IMR-90 (cell line): ENCODE results near the gene TMEM97. TPM values are rescaled to one million over a fixed set of nuclear protein-coding genes. Genes with fewer than 3 reads are reported as not detected.

ENCODE experiments used
- ATAC-seq: fragments of 200-7000 bp; cut with Tn5 transposase; 2 replicates; pipeline ENCODE4 v1.9.1; 2020; ENCODE audit warnings: low read depth, mild to moderate bottlenecking, moderate library complexity
- BruUV-seq: library from RNA; stranded (reverse); fragments of 400-500 nt; replicated peaks from 2 replicates; lab custom pipeline; 2021; lab: Mats Ljungman, UMichigan
- CTCF ChIA-PET: fragments of 300-600 bp; formaldehyde crosslinking; extraction: SDS; loops from one replicate; lab custom pipeline; 2021; ENCODE audit warnings: antibody characterized with exemption; lab: Yijun Ruan, JAX
- POLR2A ChIA-PET: fragments of 300-600 bp; sonication (Branson Sonifier 250); formaldehyde crosslinking; loops from one replicate; lab custom pipeline; 2022; ENCODE audit warnings: antibody characterized with exemption; ENCODE audit not compliant: unreplicated experiment; lab: Charles Lee
- DNase-seq: peaks from one replicate; pipeline ENCODE4 v3.0.0; 2013
- H2AFZ ChIP-seq: replicated peaks from 2 replicates; pipeline ENCODE3; 2013; ENCODE audit warnings: low read length, mild to moderate bottlenecking; ENCODE audit not compliant: poor library complexity
- H2AK5ac ChIP-seq: 2 replicates; pipeline ENCODE4 v1.6.1; 2013; ENCODE audit warnings: low read depth, low read length, inconsistent platforms
- H2AK9ac ChIP-seq: replicated peaks from 2 replicates; pipeline ENCODE3; 2013; ENCODE audit warnings: mild to moderate bottlenecking, low read depth, low read length, moderate library complexity; ENCODE audit not compliant: poor library complexity
- H2BK120ac ChIP-seq: 2 replicates; pipeline ENCODE4 v1.6.1; 2013; ENCODE audit warnings: low read depth, low read length, inconsistent platforms
- H2BK15ac ChIP-seq: 3 replicates; pipeline ENCODE4 v1.6.1; 2013; ENCODE audit warnings: low read depth, low read length, inconsistent platforms
- H2BK20ac ChIP-seq: 2 replicates; pipeline ENCODE4 v1.6.1; 2013; ENCODE audit warnings: low read depth, mild to moderate bottlenecking, inconsistent platforms, low read length, moderate library complexity
- H2BK5ac ChIP-seq: 2 replicates; pipeline ENCODE4 v1.6.1; 2013; ENCODE audit warnings: mild to moderate bottlenecking, low read depth, low read length, inconsistent platforms; ENCODE audit not compliant: poor library complexity, severe bottlenecking
- H3K14ac ChIP-seq: replicated peaks from 2 replicates; pipeline ENCODE4 v1.6.1; 2013; ENCODE audit warnings: low read depth, low read length, inconsistent platforms
- H3K18ac ChIP-seq: 2 replicates; pipeline ENCODE4 v1.6.1; 2013; ENCODE audit warnings: low read depth, low read length, control low read depth
- H3K23ac ChIP-seq: 2 replicates; pipeline ENCODE4 v1.6.1; 2013; ENCODE audit warnings: low read depth, low read length, inconsistent platforms
- H3K27ac ChIP-seq: 2 replicates; pipeline ENCODE4 v1.5.1; 2013; ENCODE audit warnings: mild to moderate bottlenecking, control low read depth, low read length; ENCODE audit not compliant: insufficient read depth
- H3K27me3 ChIP-seq: 2 replicates; pipeline ENCODE4 v1.6.1; 2013; ENCODE audit warnings: low read length; ENCODE audit not compliant: control insufficient read depth, insufficient read depth
- H3K36me3 ChIP-seq: 2 replicates; pipeline ENCODE4 v1.6.1; 2013; ENCODE audit warnings: low read length, mixed read lengths; ENCODE audit not compliant: control insufficient read depth, insufficient read depth
- H3K4ac ChIP-seq: 2 replicates; pipeline ENCODE4 v1.6.1; 2013; ENCODE audit warnings: low read depth, low read length, inconsistent platforms
- H3K4me1 ChIP-seq: 2 replicates; pipeline ENCODE4 v1.6.1; 2013; ENCODE audit warnings: low read length, mixed read lengths; ENCODE audit not compliant: control insufficient read depth, insufficient read depth
- H3K4me2 ChIP-seq: 2 replicates; pipeline ENCODE4 v1.6.1; 2013; ENCODE audit warnings: low read depth, mild to moderate bottlenecking, control low read depth, low read length, moderate library complexity
- H3K4me3 ChIP-seq: 2 replicates; pipeline ENCODE4 v1.5.1; 2013; ENCODE audit warnings: low read depth, mild to moderate bottlenecking, control low read depth, low read length, moderate library complexity; ENCODE audit not compliant: insufficient read depth
- H3K56ac ChIP-seq: 2 replicates; pipeline ENCODE4 v1.6.1; 2013; ENCODE audit warnings: low read length, inconsistent platforms; ENCODE audit not compliant: insufficient read depth; ENCODE audit errors: extremely low read depth
- H3K79me1 ChIP-seq, 2 experiments: 2 replicates each; pipeline ENCODE4 v1.6.1; 2013; ENCODE audit warnings: low read length in 2 of 2, inconsistent platforms in 1 of 2, low read depth in 1 of 2
- H3K9ac ChIP-seq: 2 replicates; pipeline ENCODE4 v1.6.1; 2013; ENCODE audit warnings: low read depth, low read length, control low read depth
- H3K9me1 ChIP-seq: 2 replicates; pipeline ENCODE4 v1.6.1; 2013; ENCODE audit warnings: low read length, inconsistent platforms; ENCODE audit not compliant: insufficient read depth
- H3K9me3 ChIP-seq: 2 replicates; pipeline ENCODE4 v1.6.1; 2013; ENCODE audit warnings: low read length; ENCODE audit not compliant: control insufficient read depth, insufficient read depth
- H4K20me1 ChIP-seq: 2 replicates; pipeline ENCODE4 v1.6.1; 2013; ENCODE audit warnings: low read length, inconsistent platforms; ENCODE audit not compliant: insufficient read depth
- H4K5ac ChIP-seq: 2 replicates; pipeline ENCODE4 v1.6.1; 2013; ENCODE audit warnings: mild to moderate bottlenecking, low read depth, low read length, control low read depth
- H4K8ac ChIP-seq, 2 experiments: 2 replicates each; pipeline ENCODE4 v1.6.1; 2013; ENCODE audit warnings: low read depth in 2 of 2, low read length in 2 of 2, control low read depth in 1 of 2, inconsistent platforms in 1 of 2
- H4K91ac ChIP-seq: 2 replicates; pipeline ENCODE4 v1.6.1; 2013; ENCODE audit warnings: low read depth, low read length, inconsistent platforms; ENCODE audit not compliant: insufficient read depth
- CEBPB ChIP-seq: IDR thresholded peaks from 2 replicates; pipeline ENCODE4 v1.6.1; 2012; ENCODE audit warnings: low read depth, low read length, improper control_type of control experiment
- CHD1 ChIP-seq: IDR thresholded peaks from 2 replicates; pipeline ENCODE4 v1.6.1; 2012; ENCODE audit warnings: low read depth, low read length, improper control_type of control experiment
- FOS ChIP-seq: fragments of 150-350 bp; IDR thresholded peaks from 2 replicates; pipeline ENCODE4 v1.6.1; 2016; ENCODE audit warnings: low read depth, low read length
- MXI1 ChIP-seq: IDR thresholded peaks from 2 replicates; pipeline ENCODE4 v1.6.1; 2012; ENCODE audit warnings: low read depth, mild to moderate bottlenecking, low read length, moderate library complexity, borderline replicate concordance
- WGBS, 2 experiments: methylation state at CpG; one replicate each; pipeline versions ENCODE4 v1.1.5 to v1.1.7; 2013; ENCODE audit warnings: missing lambda C conversion rate in 2 of 2; ENCODE audit not compliant: insufficient read length in 1 of 2; ENCODE audit errors: extremely low coverage in 2 of 2; 5-methylcytosine and 5-hydroxymethylcytosine counted together
- dilution Hi-C: fragments of 300-500 bp; cut with HindIII; formaldehyde crosslinking; loops from one replicate; pipeline ENCODE4 v1.14.3; 2018; ENCODE audit warnings: low sequenced_read_pairs; ENCODE audit not compliant: unreplicated experiment
- in situ Hi-C: fragments of 300-500 bp; cut with MboI; formaldehyde crosslinking; loops from 3 replicates; pipeline ENCODE4 v1.14.3; 2019; ENCODE audit warnings: low sequenced_read_pairs, inconsistent platforms, mixed read lengths
- intact Hi-C: fragments of 100-400 bp; cut with micrococcal nuclease; formaldehyde crosslinking; loops from 2 replicates; pipeline ENCODE4 v1.10.0; 2022
- polyA plus RNA-seq, 3 experiments: library from polyadenylated mRNA; depleted of rRNA; stranded (reverse); fragments of >200 nt; gene quantifications; 2 replicates each; pipeline ENCODE4 v1.2.3, GENCODE V29; 2012; ENCODE audit warnings: low replicate concordance in 1 of 3
- total RNA-seq: library from RNA; depleted of rRNA; stranded (reverse); fragments of >200 nt; gene quantifications from 2 replicates; pipeline ENCODE4 v1.2.3, GENCODE V29; 2012

TMEM97 gene
- total and polyA plus RNA-seq, 2 of the 4 experiments (the other 2 are of a cell fraction), result 12.3 to 21.3 TPM

DNA sequence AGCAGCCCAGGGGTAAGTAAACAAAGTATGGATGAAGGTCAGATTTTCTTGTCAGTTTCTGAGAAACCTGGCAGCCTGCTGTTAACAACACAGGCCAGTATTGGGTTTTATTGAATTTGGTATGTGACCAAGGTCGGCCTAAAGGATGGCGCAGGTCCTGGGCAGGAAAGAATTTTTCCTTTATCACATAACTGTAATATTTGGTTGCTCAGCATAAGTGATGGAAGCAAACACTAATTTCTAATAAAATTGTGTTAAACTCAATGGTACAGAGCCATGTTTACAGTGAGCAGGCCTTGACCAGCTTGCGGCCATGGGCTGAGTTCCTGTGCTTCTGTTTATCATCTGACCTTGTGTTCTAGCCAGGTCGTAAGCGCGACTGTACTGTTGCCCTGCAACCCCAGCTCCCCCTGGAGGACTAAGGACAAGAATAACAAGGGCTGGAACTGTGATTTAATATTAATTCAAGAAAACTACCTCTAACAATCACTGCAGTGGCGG, 27.8 kb downstream of the TMEM97 start (continued):
- TF ChIP-seq CHD1, result no peak

DNA sequence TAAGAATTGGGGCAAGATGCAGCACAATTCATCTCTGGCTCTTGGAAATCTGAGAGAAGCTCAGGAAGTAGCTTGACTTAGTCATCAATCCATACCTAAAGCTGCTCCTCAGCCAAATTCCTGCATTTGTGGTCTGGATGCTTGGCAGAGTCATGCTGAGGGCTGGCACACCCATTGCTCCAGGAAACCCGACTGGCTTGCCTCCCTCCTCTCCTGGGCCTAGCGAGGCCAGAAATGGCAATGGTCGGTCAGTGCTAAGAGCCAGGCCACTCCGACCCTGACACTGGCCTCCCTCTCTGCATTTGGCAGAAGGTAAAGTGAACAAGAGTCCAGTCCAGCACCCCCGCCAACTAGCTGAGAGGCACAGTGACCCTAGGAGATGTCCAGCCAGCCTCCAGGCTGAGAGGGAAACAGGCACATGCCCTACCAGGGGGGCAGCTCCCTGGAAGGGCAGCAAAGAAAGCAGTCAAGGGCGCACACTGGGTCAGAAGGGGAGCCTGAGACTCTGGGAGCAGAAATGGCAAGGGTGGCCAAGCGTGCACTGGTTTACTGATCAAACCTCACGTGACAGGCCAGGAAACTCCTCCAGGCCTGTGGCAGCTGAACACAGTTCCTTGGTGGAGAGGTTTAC, 28.4 kb downstream of the TMEM97 start:
- WGBS, 2 experiments, result 83% methylated on average over 5 of the region's 8 CpGs; no CpG with 5 or more reads in 1 of the 2 experiments
- Histone ChIP-seq H3K36me3 (peaks cover 79% of the 10 kb centered on the region), H3K4ac (peak overlapping the region; percentile 88), H3K4me2 (no peak overlapping the region), H2AK9ac (peak overlapping the region; percentile 59), H3K4me3 (no peak overlapping the region), H4K20me1 (peaks cover 13% of the 10 kb centered on the region), H3K27me3 (no peaks in the 10 kb centered on the region), H3K9me3 (no peaks in the 10 kb centered on the region), H3K14ac (peak overlapping the region; percentile 86; the same call in 1 of the 2 replicates), H3K4me1 (peaks cover 16% of the 10 kb centered on the region), H2BK120ac (peak overlapping the region; percentile 57), H3K23ac (no peak overlapping the region), H3K27ac (peak overlapping the region; percentile 67), H3K56ac (0 out of 2 replicates have a peak overlapping the region, but pooled peaks have one; percentile 2), H2BK5ac (peak overlapping the region; percentile 79), H2BK20ac (peak overlapping the region; percentile 51), H3K9me1 (peaks cover 12% of the 10 kb centered on the region; the same call in 1 of the 2 replicates), H2AK5ac (peak overlapping the region; percentile 75; the same call in 1 of the 2 replicates), H3K9ac (0 out of 2 replicates have a peak overlapping the region, but pooled peaks have one; percentile 7), H2BK15ac (no peak overlapping the region), H4K5ac (no peak overlapping the region), H4K8ac (peak overlapping the region in 1 of 2 experiments; percentile 68; a peak in 2 of 4 replicates), H4K91ac (peak overlapping the region; percentile 38; the same call in 1 of the 2 replicates), H2AFZ (peak overlapping the region; percentile 29), H3K18ac (no peak overlapping the region), H3K79me1 (peaks cover 11 to 59% of the 10 kb centered on the region in 2 experiments)
- TF ChIP-seq CEBPB, result no peak
- no peak for TF ChIP-seq MXI1
- TF ChIP-seq FOS, result peak; percentile 47; the same call in 1 of the 2 replicates
- CTCF ChIA-PET, result interaction anchor here (0.8 to 1.7 kb wide), 3 partner anchors 69 to 454 kb away, joined by 3 to 4 read pairs (median 3); partner anchors contain the start of gene LYRM9
- TSS peak; percentile 84 for BruUV-seq
- peak; percentile 90 for DNase-seq
- dilution Hi-C loops (no loop called here), in situ Hi-C loops (loop anchor here (25.0 kb wide), 1 partner anchor 810 kb away; no protein-coding TSS in a partner anchor), intact Hi-C loops (loop anchor here (2.0 kb wide), 1 partner anchor 543 kb away; no protein-coding TSS in a partner anchor)
- POLR2A ChIA-PET, result interaction anchor here (0.6 to 2.8 kb wide), 3 partner anchors 10 to 183 kb away, joined by 8 to 11 read pairs (median 9); partner anchors contain the start of genes IFT20, POLDIP2 and TNFAIP1
- ATAC-seq, result peak; percentile 79
